HEK293 (cell line): ENCODE measurements around the gene KIR3DL3.
"Not testable (repeated sequence)": the region's sequence is repeated elsewhere in the genome, so short reads cannot be mapped to it uniquely, and the experiment has no call there.

Experiments used
- CTCF ChIA-PET: fragments of 350-600 bp; formaldehyde crosslinking; extraction: SDS; loops from one replicate; lab custom pipeline; 2021; ENCODE audit warnings: antibody characterized with exemption; lab: Yijun Ruan, JAX
- POLR2A ChIA-PET: fragments of 300-600 bp; formaldehyde crosslinking; extraction: SDS; loops from one replicate; lab custom pipeline; 2020; ENCODE audit warnings: antibody characterized with exemption, inconsistent platforms; lab: Yijun Ruan, JAX
- H3K27ac ChIP-seq: fragments of 200-500 bp; sonication (Bioruptor generic); 2 replicates; pipeline ENCODE4 v1.5.1; 2014; ENCODE audit warnings: low read depth, low read length, control low read depth, inconsistent platforms; ENCODE audit errors: extremely low read depth
- H3K36me3 ChIP-seq, 2 experiments: fragments of 200-500 bp in 1 of 2; sonication (Bioruptor generic) in 1 of 2; 1 replicate in 1 of 2; 2 replicates in 1 of 2; pipeline ENCODE4 v1.5.1; 2014 to 2017; ENCODE audit warnings: inconsistent platforms in 2 of 2, low read length in 2 of 2; ENCODE audit not compliant: control insufficient read depth in 2 of 2, insufficient read depth in 1 of 2
- H3K4me1 ChIP-seq: fragments of 200-500 bp; sonication (Bioruptor generic); 2 replicates; pipeline ENCODE4 v1.5.1; 2014; ENCODE audit warnings: mild to moderate bottlenecking, low read length, inconsistent platforms; ENCODE audit not compliant: control insufficient read depth, insufficient read depth
- H3K4me3 ChIP-seq: 2 replicates; pipeline ENCODE4 v1.5.1; 2011; ENCODE audit warnings: low read depth, mild to moderate bottlenecking, control low read depth, low read length, moderate library complexity
- H3K9me3 ChIP-seq: fragments of 200-500 bp; sonication (Bioruptor generic); 2 replicates; pipeline ENCODE4 v1.5.1; 2014; ENCODE audit warnings: low read depth, low read length, inconsistent platforms; ENCODE audit not compliant: control insufficient read depth, insufficient read depth
- HOXA7 ChIP-seq: sonication (generic); formaldehyde crosslinking; IDR thresholded peaks from 2 replicates; pipeline ENCODE4 v1.8.1; 2022; ENCODE audit warnings: missing genetic modification reagents, borderline replicate concordance
- KLF1 ChIP-seq: fragments of 450-650 bp; formaldehyde crosslinking; IDR thresholded peaks from 2 replicates; pipeline ENCODE4 v1.5.1; 2016; ENCODE audit warnings: missing biosample characterization, missing genetic modification characterization
- KLF8 ChIP-seq: fragments of 450-650 bp; formaldehyde crosslinking; IDR thresholded peaks from 2 replicates; pipeline ENCODE4 v1.5.1; 2016; ENCODE audit warnings: missing biosample characterization, missing genetic modification characterization
- ZBTB7A ChIP-seq: fragments of 450-650 bp; formaldehyde crosslinking; IDR thresholded peaks from 2 replicates; pipeline ENCODE4 v1.5.1; 2016; ENCODE audit warnings: low read depth, missing biosample characterization, missing genetic modification characterization
- ZNF2 ChIP-seq: fragments of 450-650 bp; formaldehyde crosslinking; IDR thresholded peaks from 2 replicates; pipeline ENCODE4 v1.5.1; 2016; ENCODE audit warnings: missing biosample characterization, missing genetic modification characterization
- ZNF37A ChIP-seq: fragments of 450-650 bp; IDR thresholded peaks from 2 replicates; pipeline ENCODE4 v1.5.1; 2018; ENCODE audit warnings: missing biosample characterization, missing genetic modification characterization
- ZNF404 ChIP-seq: fragments of 450-650 bp; formaldehyde crosslinking; IDR thresholded peaks from 2 replicates; pipeline ENCODE4 v1.5.1; 2017; ENCODE audit warnings: missing biosample characterization, missing genetic modification characterization
- ZNF571 ChIP-seq: fragments of 450-650 bp; formaldehyde crosslinking; IDR thresholded peaks from 2 replicates; pipeline ENCODE4 v1.5.0; 2017; ENCODE audit warnings: missing biosample characterization, missing genetic modification characterization
- ZNF629 ChIP-seq: fragments of 450-650 bp; formaldehyde crosslinking; IDR thresholded peaks from 2 replicates; pipeline ENCODE4 v1.5.1; 2017; ENCODE audit warnings: missing biosample characterization, missing genetic modification characterization
- ZNF677 ChIP-seq: fragments of 450-650 bp; IDR thresholded peaks from 2 replicates; pipeline ENCODE4 v1.5.0; 2018; ENCODE audit warnings: missing biosample characterization, mild to moderate bottlenecking, missing genetic modification characterization, moderate library complexity
- ZNF76 ChIP-seq: fragments of 450-650 bp; formaldehyde crosslinking; IDR thresholded peaks from 2 replicates; pipeline ENCODE4; 2016; ENCODE audit warnings: low read depth, missing biosample characterization, missing genetic modification characterization, borderline replicate concordance
- ZNF776 ChIP-seq: fragments of 450-650 bp; formaldehyde crosslinking; IDR thresholded peaks from 2 replicates; pipeline ENCODE4 v1.5.0; 2017; ENCODE audit warnings: missing biosample characterization, missing genetic modification characterization, borderline replicate concordance
- TF ChIP-seq, protein P1 (sequence below): fragments of 450-650 bp; formaldehyde crosslinking; IDR thresholded peaks from 2 replicates; pipeline ENCODE4 v1.5.1; 2016; ENCODE audit warnings: missing biosample characterization, missing genetic modification characterization, borderline replicate concordance
- TF ChIP-seq, protein P2 (sequence below): fragments of 450-650 bp; formaldehyde crosslinking; IDR thresholded peaks from 2 replicates; pipeline ENCODE4 v1.5.1; 2016; ENCODE audit warnings: missing biosample characterization, missing genetic modification characterization, low read depth
- TF ChIP-seq, protein P3 (sequence below): fragments of 450-650 bp; formaldehyde crosslinking; IDR thresholded peaks from 2 replicates; pipeline ENCODE4 v1.5.1; 2017; ENCODE audit warnings: missing biosample characterization, missing genetic modification characterization
- TF ChIP-seq, protein P4 (sequence below): IDR thresholded peaks from 2 replicates; pipeline ENCODE4 v1.6.1; 2011; ENCODE audit warnings: mild to moderate bottlenecking, low read depth, low read length, borderline replicate concordance
- TF ChIP-seq, protein P5 (sequence below): fragments of 450-650 bp; formaldehyde crosslinking; IDR thresholded peaks from 2 replicates; pipeline ENCODE4 v1.5.1; 2016; ENCODE audit warnings: missing biosample characterization, missing genetic modification characterization, borderline replicate concordance

KIR3DL3 gene

DNA sequence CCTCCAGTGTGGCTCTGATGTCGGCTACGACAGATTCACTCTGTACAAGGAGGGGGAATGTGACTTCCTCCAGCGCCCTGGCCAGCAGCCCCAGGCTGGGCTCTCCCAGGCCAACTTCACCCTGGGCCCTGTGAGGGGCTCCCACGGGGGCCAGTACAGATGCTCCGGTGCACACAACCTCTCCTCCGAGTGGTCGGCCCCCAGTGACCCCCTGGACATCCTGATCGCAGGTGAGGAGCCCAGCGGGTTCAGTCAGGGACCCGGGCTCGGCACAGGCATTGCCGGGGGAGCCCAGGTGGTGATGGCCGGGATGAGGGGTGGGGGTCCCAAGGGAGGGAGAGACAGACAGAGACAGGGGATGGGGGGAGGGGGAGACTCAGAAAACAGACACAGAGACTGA, 26.5 kb upstream of the KIR3DL3 start:
- H3K4me1 ChIP-seq, H3K27ac ChIP-seq, H3K36me3 ChIP-seq, H3K4me3 ChIP-seq, CTCF ChIA-PET, H3K9me3 ChIP-seq: not testable (repeated sequence)
- POLR2A ChIA-PET: interaction anchor here (0.6 kb wide), 1 partner anchor 365 kb away, joined by 7 read pairs; the partner anchor contains the start of gene RDH13

DNA sequence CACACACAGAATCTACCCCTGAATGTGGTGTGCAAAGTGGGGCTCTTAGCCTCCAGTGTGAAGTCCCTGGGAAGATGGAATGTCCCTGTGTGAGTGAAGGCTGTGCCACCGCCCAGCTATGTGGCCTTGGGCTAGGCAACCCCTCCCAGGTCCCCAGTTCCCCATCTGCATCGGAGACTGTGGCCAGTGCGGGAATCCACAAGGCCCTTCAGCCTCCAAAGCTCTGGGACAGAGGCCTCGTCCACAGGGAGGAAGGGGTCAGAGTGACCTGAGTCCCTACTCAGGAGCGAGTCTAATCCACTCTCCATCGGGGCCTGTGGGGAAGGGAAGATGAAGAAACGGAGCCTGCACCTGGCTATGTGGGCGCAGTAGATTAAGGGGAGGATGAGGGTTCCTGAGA, 19.3 kb upstream of the KIR3DL3 start:
- ChIA-PET CTCF (no interaction called here), POLR2A (no interaction called here)
- Histone ChIP-seq H3K4me3 (no peak overlapping the region), H3K4me1 (no peaks in the 10 kb centered on the region), H3K27ac (no peak overlapping the region), H3K9me3 (no peaks in the 10 kb centered on the region), H3K36me3 (no peaks in the 10 kb centered on the region)
- TF ChIP-seq HOXA7 (CRISPR knock-in tag): no peak
- no peak for TF ChIP-seq ZNF76 (tag by site-specific recombination)
- TF ChIP-seq, protein P1, sequence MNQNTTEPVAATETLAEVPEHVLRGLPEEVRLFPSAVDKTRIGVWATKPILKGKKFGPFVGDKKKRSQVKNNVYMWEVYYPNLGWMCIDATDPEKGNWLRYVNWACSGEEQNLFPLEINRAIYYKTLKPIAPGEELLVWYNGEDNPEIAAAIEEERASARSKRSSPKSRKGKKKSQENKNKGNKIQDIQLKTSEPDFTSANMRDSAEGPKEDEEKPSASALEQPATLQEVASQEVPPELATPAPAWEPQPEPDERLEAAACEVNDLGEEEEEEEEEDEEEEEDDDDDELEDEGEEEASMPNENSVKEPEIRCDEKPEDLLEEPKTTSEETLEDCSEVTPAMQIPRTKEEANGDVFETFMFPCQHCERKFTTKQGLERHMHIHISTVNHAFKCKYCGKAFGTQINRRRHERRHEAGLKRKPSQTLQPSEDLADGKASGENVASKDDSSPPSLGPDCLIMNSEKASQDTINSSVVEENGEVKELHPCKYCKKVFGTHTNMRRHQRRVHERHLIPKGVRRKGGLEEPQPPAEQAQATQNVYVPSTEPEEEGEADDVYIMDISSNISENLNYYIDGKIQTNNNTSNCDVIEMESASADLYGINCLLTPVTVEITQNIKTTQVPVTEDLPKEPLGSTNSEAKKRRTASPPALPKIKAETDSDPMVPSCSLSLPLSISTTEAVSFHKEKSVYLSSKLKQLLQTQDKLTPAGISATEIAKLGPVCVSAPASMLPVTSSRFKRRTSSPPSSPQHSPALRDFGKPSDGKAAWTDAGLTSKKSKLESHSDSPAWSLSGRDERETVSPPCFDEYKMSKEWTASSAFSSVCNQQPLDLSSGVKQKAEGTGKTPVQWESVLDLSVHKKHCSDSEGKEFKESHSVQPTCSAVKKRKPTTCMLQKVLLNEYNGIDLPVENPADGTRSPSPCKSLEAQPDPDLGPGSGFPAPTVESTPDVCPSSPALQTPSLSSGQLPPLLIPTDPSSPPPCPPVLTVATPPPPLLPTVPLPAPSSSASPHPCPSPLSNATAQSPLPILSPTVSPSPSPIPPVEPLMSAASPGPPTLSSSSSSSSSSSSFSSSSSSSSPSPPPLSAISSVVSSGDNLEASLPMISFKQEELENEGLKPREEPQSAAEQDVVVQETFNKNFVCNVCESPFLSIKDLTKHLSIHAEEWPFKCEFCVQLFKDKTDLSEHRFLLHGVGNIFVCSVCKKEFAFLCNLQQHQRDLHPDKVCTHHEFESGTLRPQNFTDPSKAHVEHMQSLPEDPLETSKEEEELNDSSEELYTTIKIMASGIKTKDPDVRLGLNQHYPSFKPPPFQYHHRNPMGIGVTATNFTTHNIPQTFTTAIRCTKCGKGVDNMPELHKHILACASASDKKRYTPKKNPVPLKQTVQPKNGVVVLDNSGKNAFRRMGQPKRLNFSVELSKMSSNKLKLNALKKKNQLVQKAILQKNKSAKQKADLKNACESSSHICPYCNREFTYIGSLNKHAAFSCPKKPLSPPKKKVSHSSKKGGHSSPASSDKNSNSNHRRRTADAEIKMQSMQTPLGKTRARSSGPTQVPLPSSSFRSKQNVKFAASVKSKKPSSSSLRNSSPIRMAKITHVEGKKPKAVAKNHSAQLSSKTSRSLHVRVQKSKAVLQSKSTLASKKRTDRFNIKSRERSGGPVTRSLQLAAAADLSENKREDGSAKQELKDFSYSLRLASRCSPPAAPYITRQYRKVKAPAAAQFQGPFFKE (tag by site-specific recombination): no peak
- TF ChIP-seq ZNF404 (tag by site-specific recombination): no peak
- no peak for TF ChIP-seq KLF8 (tag by site-specific recombination)
- TF ChIP-seq, protein P2, sequence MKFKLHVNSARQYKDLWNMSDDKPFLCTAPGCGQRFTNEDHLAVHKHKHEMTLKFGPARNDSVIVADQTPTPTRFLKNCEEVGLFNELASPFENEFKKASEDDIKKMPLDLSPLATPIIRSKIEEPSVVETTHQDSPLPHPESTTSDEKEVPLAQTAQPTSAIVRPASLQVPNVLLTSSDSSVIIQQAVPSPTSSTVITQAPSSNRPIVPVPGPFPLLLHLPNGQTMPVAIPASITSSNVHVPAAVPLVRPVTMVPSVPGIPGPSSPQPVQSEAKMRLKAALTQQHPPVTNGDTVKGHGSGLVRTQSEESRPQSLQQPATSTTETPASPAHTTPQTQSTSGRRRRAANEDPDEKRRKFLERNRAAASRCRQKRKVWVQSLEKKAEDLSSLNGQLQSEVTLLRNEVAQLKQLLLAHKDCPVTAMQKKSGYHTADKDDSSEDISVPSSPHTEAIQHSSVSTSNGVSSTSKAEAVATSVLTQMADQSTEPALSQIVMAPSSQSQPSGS (tag by site-specific recombination): no peak
- TF ChIP-seq, protein P3, sequence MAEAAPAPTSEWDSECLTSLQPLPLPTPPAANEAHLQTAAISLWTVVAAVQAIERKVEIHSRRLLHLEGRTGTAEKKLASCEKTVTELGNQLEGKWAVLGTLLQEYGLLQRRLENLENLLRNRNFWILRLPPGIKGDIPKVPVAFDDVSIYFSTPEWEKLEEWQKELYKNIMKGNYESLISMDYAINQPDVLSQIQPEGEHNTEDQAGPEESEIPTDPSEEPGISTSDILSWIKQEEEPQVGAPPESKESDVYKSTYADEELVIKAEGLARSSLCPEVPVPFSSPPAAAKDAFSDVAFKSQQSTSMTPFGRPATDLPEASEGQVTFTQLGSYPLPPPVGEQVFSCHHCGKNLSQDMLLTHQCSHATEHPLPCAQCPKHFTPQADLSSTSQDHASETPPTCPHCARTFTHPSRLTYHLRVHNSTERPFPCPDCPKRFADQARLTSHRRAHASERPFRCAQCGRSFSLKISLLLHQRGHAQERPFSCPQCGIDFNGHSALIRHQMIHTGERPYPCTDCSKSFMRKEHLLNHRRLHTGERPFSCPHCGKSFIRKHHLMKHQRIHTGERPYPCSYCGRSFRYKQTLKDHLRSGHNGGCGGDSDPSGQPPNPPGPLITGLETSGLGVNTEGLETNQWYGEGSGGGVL (tag by site-specific recombination): no peak
- TF ChIP-seq, protein P4, sequence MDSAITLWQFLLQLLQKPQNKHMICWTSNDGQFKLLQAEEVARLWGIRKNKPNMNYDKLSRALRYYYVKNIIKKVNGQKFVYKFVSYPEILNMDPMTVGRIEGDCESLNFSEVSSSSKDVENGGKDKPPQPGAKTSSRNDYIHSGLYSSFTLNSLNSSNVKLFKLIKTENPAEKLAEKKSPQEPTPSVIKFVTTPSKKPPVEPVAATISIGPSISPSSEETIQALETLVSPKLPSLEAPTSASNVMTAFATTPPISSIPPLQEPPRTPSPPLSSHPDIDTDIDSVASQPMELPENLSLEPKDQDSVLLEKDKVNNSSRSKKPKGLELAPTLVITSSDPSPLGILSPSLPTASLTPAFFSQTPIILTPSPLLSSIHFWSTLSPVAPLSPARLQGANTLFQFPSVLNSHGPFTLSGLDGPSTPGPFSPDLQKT: no peak
- TF ChIP-seq ZNF571 (tag by site-specific recombination): no peak
- no peak for TF ChIP-seq ZNF37A (tag by site-specific recombination)
- no peak for TF ChIP-seq ZNF2 (tag by site-specific recombination)
- TF ChIP-seq ZNF629 (tag by site-specific recombination): no peak
- no peak for TF ChIP-seq ZBTB7A (tag by site-specific recombination)
- TF ChIP-seq, protein P5, sequence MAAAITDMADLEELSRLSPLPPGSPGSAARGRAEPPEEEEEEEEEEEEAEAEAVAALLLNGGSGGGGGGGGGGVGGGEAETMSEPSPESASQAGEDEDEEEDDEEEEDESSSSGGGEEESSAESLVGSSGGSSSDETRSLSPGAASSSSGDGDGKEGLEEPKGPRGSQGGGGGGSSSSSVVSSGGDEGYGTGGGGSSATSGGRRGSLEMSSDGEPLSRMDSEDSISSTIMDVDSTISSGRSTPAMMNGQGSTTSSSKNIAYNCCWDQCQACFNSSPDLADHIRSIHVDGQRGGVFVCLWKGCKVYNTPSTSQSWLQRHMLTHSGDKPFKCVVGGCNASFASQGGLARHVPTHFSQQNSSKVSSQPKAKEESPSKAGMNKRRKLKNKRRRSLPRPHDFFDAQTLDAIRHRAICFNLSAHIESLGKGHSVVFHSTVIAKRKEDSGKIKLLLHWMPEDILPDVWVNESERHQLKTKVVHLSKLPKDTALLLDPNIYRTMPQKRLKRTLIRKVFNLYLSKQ (tag by site-specific recombination): no peak
- no peak for TF ChIP-seq KLF1 (tag by site-specific recombination)
- no peak for TF ChIP-seq ZNF677 (tag by site-specific recombination)
- TF ChIP-seq ZNF776 (tag by site-specific recombination): no peak
